ENCODE data around the gene MSANTD3.

The MSANTD3 gene

DNA sequence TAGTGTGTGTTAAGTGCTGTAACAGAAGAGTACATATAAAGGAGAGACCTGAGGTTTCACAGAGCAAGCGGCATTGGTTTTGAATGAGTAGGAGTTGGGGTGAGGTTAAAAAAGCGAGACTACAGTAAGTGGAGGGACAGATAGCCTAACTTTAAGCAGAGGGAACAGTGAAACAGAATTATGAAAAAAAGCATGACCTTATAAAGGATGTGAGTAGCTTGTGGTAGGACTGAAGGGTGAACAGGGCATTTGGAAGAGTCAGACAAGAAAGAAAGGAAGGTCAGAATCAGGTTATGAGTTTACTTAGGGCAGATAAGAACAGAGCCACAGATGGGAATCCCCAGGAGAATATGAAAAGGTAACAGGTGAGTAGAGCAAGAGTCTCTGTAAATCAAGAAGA lies 22.5 kb downstream of the MSANTD3 start:
- Histone ChIP-seq H3K27ac (ENCODE audit: low read depth, low read length) (no peak overlapping the region), H3K4me1 (ENCODE audit: control insufficient read depth, insufficient read depth, low read length) (no peaks in the 10 kb centered on the region), H3K4me3 (ENCODE audit: low read length) (no peak overlapping the region), H3K36me3 (ENCODE audit: control insufficient read depth, insufficient read depth, low read length) (peaks cover 2% of the 10 kb centered on the region), H3K9ac (ENCODE audit: low read length) (no peak overlapping the region), H3K27me3 (ENCODE audit: control insufficient read depth, insufficient read depth, low read length) (no peaks in the 10 kb centered on the region)

DNA sequence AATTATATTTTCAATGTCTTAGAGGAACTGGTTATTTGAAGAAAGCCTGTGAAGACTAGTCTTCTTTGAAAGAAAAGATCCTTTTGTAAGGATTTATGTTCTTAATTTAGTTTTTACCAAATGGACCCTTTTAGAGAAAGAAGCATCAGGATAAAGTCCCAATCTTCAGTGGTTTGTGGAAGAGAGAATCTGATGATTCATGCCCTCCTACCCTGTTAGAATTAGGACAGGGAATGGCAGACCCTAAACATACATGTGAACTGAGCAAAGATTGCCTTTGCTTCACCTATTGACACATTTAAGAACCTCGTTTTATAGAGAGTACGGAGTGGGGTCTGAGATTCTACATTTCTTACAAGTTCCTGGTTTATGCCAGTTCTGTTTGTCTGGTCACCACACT lies 26.0 kb downstream of the MSANTD3 start:
- Histone ChIP-seq H3K4me1 (ENCODE audit: control insufficient read depth, insufficient read depth, low read length) (no peaks in the 10 kb centered on the region), H3K9ac (ENCODE audit: low read length) (no peak overlapping the region), H3K27me3 (ENCODE audit: control insufficient read depth, insufficient read depth, low read length) (no peaks in the 10 kb centered on the region), H3K4me3 (ENCODE audit: low read length) (no peak overlapping the region), H3K36me3 (ENCODE audit: control insufficient read depth, insufficient read depth, low read length) (peaks cover 2% of the 10 kb centered on the region), H3K27ac (ENCODE audit: low read depth, low read length) (no peak overlapping the region)

DNA sequence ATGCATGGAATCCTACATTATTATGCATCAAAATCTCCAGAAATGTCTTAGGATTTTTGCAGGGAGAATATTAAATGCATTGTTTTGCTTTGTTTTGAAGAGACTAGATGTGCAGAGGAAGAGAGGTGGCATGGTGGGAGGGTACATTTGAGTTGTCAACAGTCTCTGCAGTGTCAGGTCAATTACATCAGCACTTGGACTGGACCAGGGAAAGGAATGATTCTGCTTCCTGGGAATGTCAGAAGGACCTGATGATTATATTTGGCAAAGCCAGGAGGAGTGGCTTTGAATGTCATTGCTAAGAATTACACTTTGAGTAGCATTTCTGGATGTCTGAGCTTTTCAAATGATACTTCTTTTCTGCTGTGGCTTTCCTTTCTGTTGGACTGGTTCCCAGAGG lies 28.5 kb downstream of the MSANTD3 start:
- peaks cover 2% of the 10 kb centered on the region for H3K36me3 ChIP-seq (ENCODE audit: control insufficient read depth, insufficient read depth, low read length)

DNA sequence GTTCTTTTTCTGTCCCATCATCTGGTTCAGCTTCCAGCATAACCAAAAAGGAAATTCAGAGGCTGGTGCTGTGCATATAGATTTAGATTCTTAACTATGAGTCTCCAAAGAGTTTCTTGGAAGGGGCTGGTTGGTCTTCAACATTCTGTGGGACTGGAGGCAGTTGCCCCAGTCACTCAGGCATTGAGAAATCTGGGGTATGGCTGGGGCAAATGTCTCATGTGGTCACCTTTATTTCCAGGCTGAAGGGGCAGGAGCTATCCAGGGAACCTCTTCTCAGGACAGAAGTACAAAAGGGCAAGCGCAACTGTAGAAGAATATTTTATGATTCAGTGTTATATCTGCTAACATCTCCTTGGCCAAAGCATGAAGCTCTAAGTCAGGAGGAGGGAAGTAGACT lies 30.6 kb downstream of the MSANTD3 start:
- H3K36me3 ChIP-seq (ENCODE audit: control insufficient read depth, insufficient read depth, low read length): no peaks in the 10 kb centered on the region
- no peak overlapping the region for H3K9ac ChIP-seq (ENCODE audit: low read length)
- no peak overlapping the region for H3K4me3 ChIP-seq (ENCODE audit: low read length)
- H3K27ac ChIP-seq (ENCODE audit: low read depth, low read length): no peak overlapping the region
- no peaks in the 10 kb centered on the region for H3K27me3 ChIP-seq (ENCODE audit: control insufficient read depth, insufficient read depth, low read length)
- no peaks in the 10 kb centered on the region for H3K4me1 ChIP-seq (ENCODE audit: control insufficient read depth, insufficient read depth, low read length)

More for the DNA sequence above, 28.5 kb downstream of the MSANTD3 start:
- Histone ChIP-seq H3K27ac (ENCODE audit: low read depth, low read length) (no peak overlapping the region), H3K4me1 (ENCODE audit: control insufficient read depth, insufficient read depth, low read length) (no peaks in the 10 kb centered on the region), H3K4me3 (ENCODE audit: low read length) (no peak overlapping the region), H3K27me3 (ENCODE audit: control insufficient read depth, insufficient read depth, low read length) (no peaks in the 10 kb centered on the region), H3K9ac (ENCODE audit: low read length) (no peak overlapping the region)

DNA sequence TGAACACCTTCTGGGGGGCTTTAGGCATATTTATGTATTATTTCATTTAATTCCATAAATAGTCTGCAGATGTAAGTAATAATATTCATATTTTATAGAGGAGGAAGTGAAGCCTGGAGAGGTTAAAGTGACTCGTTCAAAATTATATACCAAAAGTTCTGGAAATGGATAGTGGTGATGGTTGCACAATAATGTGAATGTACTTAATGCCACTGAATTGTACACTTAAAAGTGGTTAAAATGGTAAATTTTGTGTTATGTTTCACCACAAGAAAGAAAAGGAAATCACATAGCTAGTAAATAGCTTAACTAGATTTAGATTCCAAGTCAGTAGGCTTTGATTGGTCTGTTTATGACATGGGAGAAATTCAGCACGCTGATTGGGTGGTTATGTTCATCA lies 33.0 kb downstream of the MSANTD3 start:
- Histone ChIP-seq H3K9ac (ENCODE audit: low read length) (no peak overlapping the region), H3K27ac (ENCODE audit: low read depth, low read length) (no peak overlapping the region), H3K36me3 (ENCODE audit: control insufficient read depth, insufficient read depth, low read length) (no peaks in the 10 kb centered on the region), H3K27me3 (ENCODE audit: control insufficient read depth, insufficient read depth, low read length) (no peaks in the 10 kb centered on the region), H3K4me1 (ENCODE audit: control insufficient read depth, insufficient read depth, low read length) (no peaks in the 10 kb centered on the region), H3K4me3 (ENCODE audit: low read length) (no peak overlapping the region)

DNA sequence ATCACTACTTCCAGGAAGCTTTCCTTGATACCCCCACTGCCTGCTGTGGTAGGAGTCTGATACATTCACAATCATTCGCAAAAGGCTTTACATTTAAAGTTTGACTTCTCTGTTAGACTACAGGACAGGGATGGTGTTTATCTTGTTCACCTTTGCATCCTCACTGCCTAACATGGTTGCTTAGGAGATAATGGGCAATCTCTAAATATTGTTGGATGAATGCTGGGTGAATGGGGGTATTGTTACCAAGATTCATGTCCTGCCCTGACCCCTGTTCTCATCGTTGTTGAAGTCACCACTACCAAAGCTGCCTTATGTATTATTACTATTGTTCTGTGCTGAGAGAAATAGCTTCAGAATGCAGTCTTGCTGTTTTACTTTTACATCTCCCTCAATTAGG lies 38.3 kb downstream of the MSANTD3 start:
- Histone ChIP-seq H3K4me3 (ENCODE audit: low read length) (no peak overlapping the region), H3K27me3 (ENCODE audit: control insufficient read depth, insufficient read depth, low read length) (no peaks in the 10 kb centered on the region), H3K36me3 (ENCODE audit: control insufficient read depth, insufficient read depth, low read length) (no peaks in the 10 kb centered on the region), H3K4me1 (ENCODE audit: control insufficient read depth, insufficient read depth, low read length) (no peaks in the 10 kb centered on the region), H3K9ac (ENCODE audit: low read length) (no peak overlapping the region), H3K27ac (ENCODE audit: low read depth, low read length) (no peak overlapping the region)

DNA sequence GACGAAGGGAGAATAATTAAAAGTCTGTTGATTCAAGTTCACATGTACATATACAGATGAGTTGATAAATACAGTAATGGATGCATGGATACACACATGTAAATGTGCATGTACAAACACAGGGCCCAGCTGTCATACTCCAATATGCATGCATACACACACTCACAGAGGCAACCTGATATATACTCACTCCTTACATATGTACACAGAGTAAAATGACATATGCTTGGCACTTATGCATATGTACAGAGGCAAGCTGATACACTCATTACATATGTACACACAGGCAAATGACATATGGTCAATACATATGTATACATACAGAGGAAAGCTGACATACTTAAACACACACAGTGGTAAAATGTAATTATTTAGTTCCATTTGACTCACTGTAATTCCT lies 38.8 kb downstream of the MSANTD3 start:
- H3K27ac ChIP-seq (ENCODE audit: low read depth, low read length): no peak overlapping the region
- no peaks in the 10 kb centered on the region for H3K36me3 ChIP-seq (ENCODE audit: control insufficient read depth, insufficient read depth, low read length)
- no peak overlapping the region for H3K4me3 ChIP-seq (ENCODE audit: low read length)
- H3K9ac ChIP-seq (ENCODE audit: low read length): no peak overlapping the region
- no peaks in the 10 kb centered on the region for H3K4me1 ChIP-seq (ENCODE audit: control insufficient read depth, insufficient read depth, low read length)
- no peaks in the 10 kb centered on the region for H3K27me3 ChIP-seq (ENCODE audit: control insufficient read depth, insufficient read depth, low read length)

DNA sequence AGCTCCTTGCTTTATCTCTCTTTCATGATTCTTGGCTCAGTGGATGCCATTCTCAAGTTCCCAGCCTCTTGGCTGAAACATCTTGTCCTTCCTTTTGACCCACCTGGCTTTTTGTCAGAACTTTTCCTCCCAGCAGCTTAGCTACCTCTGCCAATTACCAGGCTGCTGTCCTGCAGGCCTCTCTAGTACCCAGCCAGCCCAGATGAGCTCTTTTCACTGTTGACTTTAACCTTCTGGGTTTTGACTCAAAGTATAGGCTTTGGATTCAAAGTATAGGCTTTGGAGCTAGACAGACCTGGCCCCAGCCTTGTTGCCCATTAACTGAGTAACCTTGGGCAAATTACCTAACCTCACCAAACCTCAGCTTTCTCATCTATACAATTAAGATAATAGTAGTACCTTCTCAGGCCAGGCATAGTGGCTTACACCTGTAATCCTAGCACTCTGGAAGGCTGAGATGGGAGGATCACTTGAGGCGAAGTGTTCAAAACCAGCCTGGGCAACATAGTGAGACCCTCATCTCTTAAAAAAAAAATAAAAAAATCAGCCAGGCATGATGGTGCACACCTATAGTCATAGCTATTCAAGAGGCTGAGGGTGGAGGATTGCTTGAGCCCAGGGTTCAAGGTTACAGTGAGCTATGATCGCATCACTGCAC lies 39.4 kb downstream of the MSANTD3 start:
- no peaks in the 10 kb centered on the region for H3K4me1 ChIP-seq (ENCODE audit: control insufficient read depth, insufficient read depth, low read length)
- no peak overlapping the region for H3K4me3 ChIP-seq (ENCODE audit: low read length)
- H3K36me3 ChIP-seq (ENCODE audit: control insufficient read depth, insufficient read depth, low read length): no peaks in the 10 kb centered on the region
- H3K27ac ChIP-seq (ENCODE audit: low read depth, low read length): no peak overlapping the region
- no peaks in the 10 kb centered on the region for H3K27me3 ChIP-seq (ENCODE audit: control insufficient read depth, insufficient read depth, low read length)
- H3K9ac ChIP-seq (ENCODE audit: low read length): no peak overlapping the region

DNA sequence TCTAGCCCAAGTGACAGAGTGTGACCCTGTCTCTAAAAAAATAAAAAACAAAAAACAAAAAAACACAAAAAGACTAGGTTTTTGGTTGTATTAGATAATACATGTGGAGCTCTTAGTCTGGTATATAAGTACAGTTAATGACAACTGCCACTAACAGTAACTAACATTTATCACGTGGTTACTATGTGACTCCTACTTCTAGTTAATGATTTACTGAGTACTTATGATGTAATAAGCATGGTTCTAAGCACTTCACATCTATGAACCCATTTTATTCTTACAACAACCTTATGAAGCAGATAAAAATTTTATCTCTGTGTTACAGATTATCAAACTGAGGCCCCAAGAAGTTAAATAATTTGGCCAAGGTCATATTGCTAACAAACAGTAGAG lies 39.9 kb downstream of the MSANTD3 start:
- H3K27me3 ChIP-seq (ENCODE audit: control insufficient read depth, insufficient read depth, low read length): no peaks in the 10 kb centered on the region
- H3K36me3 ChIP-seq (ENCODE audit: control insufficient read depth, insufficient read depth, low read length): no peaks in the 10 kb centered on the region
- no peak overlapping the region for H3K27ac ChIP-seq (ENCODE audit: low read depth, low read length)
- no peaks in the 10 kb centered on the region for H3K4me1 ChIP-seq (ENCODE audit: control insufficient read depth, insufficient read depth, low read length)
- H3K9ac ChIP-seq (ENCODE audit: low read length): no peak overlapping the region
- no peak overlapping the region for H3K4me3 ChIP-seq (ENCODE audit: low read length)

DNA sequence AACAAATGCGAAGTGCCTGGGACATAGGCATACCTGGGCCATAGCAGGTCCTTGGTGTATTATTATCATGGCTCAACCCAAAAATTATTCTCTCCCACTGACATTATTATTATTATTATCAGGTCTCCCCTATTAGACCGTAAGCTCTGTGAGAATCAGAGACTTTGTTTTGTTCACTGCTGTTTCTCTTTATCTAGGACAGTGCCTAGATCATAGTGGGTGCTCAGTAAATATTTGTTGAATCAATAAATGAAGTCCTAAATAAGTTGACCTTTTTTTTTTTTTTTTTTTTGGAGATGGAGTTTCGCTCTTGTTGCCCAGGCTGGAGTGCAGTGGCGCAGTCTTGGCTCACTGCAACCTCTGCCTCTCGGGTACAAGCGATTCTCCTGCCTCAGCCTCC lies 41.1 kb downstream of the MSANTD3 start:
- Histone ChIP-seq H3K27me3 (ENCODE audit: control insufficient read depth, insufficient read depth, low read length) (no peaks in the 10 kb centered on the region), H3K9ac (ENCODE audit: low read length) (no peak overlapping the region), H3K4me1 (ENCODE audit: control insufficient read depth, insufficient read depth, low read length) (no peaks in the 10 kb centered on the region), H3K36me3 (ENCODE audit: control insufficient read depth, insufficient read depth, low read length) (no peaks in the 10 kb centered on the region), H3K27ac (ENCODE audit: low read depth, low read length) (no peak overlapping the region), H3K4me3 (ENCODE audit: low read length) (no peak overlapping the region)

DNA sequence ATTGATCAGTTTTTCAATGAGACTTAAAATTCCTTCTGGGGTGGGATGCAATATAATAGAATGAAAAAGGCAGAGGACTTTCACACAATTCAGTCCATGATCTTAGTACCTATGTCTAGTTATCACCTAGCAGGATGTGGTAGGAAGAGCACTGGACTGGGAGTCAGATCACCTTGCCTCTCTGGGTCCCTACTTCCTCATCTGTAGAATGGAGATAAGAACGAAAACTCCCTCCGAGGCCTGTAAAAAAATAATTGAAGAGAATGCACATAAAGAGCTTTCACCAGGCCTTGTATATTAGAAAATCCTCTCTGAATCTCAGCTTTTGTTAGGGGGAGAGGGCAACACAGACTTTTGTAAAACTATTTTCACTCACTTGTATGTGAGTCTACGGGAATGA lies 45.3 kb downstream of the MSANTD3 start:
- H3K36me3 ChIP-seq (ENCODE audit: control insufficient read depth, insufficient read depth, low read length): no peaks in the 10 kb centered on the region
- H3K27ac ChIP-seq (ENCODE audit: low read depth, low read length): no peak overlapping the region
- H3K27me3 ChIP-seq (ENCODE audit: control insufficient read depth, insufficient read depth, low read length): peaks cover 6% of the 10 kb centered on the region
- H3K9ac ChIP-seq (ENCODE audit: low read length): no peak overlapping the region
- H3K4me3 ChIP-seq (ENCODE audit: low read length): no peak overlapping the region
- H3K4me1 ChIP-seq (ENCODE audit: control insufficient read depth, insufficient read depth, low read length): no peaks in the 10 kb centered on the region

DNA sequence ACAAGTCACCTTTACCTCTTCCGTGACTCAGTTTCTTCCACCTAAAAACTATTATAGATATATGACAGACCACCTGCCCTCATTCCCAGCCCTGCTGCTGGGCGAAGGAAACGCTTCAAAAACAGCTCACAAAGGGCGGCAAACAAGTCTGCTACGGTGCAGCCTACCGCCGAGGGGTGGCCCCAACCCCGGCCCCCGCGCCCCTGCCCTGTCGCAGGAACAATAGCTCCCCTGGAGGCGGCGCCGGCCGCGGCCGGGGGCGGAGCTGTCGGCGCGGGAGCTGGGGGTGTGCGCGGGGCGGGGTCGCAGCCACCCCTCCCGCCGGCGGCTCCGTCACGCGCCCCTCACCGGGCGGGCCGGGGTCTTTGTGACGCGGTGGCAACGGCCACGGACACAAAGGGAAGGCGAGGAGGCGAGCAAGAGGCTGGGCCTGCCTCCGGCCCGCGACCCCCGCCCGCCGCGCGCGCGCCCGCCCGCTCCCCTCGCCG lies 45.9 kb downstream of the MSANTD3 start, which contains the start of gene TMEFF1:
Gene TMEFF1 (plus strand): TSS at position 362 of the 488 bp plus-strand sequence. CDS start 396 bp downstream, outside the sequence.
- Histone ChIP-seq H3K27ac (ENCODE audit: low read depth, low read length) (no peak within 1 kb of the TSS), H3K4me1 (ENCODE audit: control insufficient read depth, insufficient read depth, low read length) (no peaks in the 10 kb centered on the region), H3K9ac (ENCODE audit: low read length) (no peak within 1 kb of the TSS)

More for the DNA sequence above, 45.9 kb downstream of the MSANTD3 start, which contains the start of gene TMEFF1:
- Histone ChIP-seq H3K4me3 (ENCODE audit: low read length) (peak within 1 kb of the TSS; percentile 64), H3K27me3 (ENCODE audit: control insufficient read depth, insufficient read depth, low read length) (peaks cover 6% of the 10 kb centered on the region), H3K36me3 (ENCODE audit: control insufficient read depth, insufficient read depth, low read length) (no peaks in the 10 kb centered on the region)

Data from rectal smooth muscle tissue (tissue), 1 donor.